ENCODE measurements around the gene PTPN7. TPM values are rescaled to one million over a fixed set of nuclear protein-coding genes. Genes with fewer than 3 reads are reported as not detected.
"Not testable (repeated sequence)": the region's sequence is repeated elsewhere in the genome, so short reads cannot be mapped to it uniquely, and the experiment has no call there.

PTPN7 gene
- total RNA-seq, 2 donors from 2014 or later, result 196 to 201 TPM

GRCh38 chr1:202149566-202149965 is 10.8 kb downstream of the PTPN7 start:
- no peaks in the 10 kb centered on the region for H3K27me3 Mint-ChIP-seq (ENCODE audit: low read depth)
- peaks cover 14 to 39% of the 10 kb centered on the region in 2 donors for H3K36me3 Mint-ChIP-seq (ENCODE audit: insufficient read depth in 2 of 2)
- ATAC-seq (replicated peaks in 1 of 2) (no peak), DNase-seq (no peak)
- peaks cover 32% of the 10 kb centered on the region for H3K4me1 Mint-ChIP-seq (ENCODE audit: low read depth)
- no peak overlapping the region for H3K27ac Mint-ChIP-seq
- no peaks in the 10 kb centered on the region for H3K9me3 Mint-ChIP-seq
- H3K4me3 Mint-ChIP-seq, result no peak overlapping the region

- ATAC-seq (replicated peaks in 1 of 2) (no peak), DNase-seq (no peak)
- peak overlapping the region; percentile 5 for H3K27ac Mint-ChIP-seq
- no peaks in the 10 kb centered on the region for H3K9me3 Mint-ChIP-seq
- H3K4me1 Mint-ChIP-seq (ENCODE audit: low read depth), result peaks cover 32% of the 10 kb centered on the region
- peaks cover 15 to 34% of the 10 kb centered on the region in 2 donors for H3K36me3 Mint-ChIP-seq (ENCODE audit: insufficient read depth in 2 of 2)
- H3K4me3 Mint-ChIP-seq, result no peak overlapping the region
- H3K27me3 Mint-ChIP-seq (ENCODE audit: low read depth), result no peaks in the 10 kb centered on the region
These were observed 12.0 kb downstream of the PTPN7 start for GRCh38 chr1:202148391-202148790.

- Mint-ChIP-seq H3K4me3 (no peak overlapping the region), H3K27ac (no peak overlapping the region), H3K36me3 (ENCODE audit: insufficient read depth in 2 of 2) (peaks cover 15 to 24% of the 10 kb centered on the region in 2 donors), H3K4me1 (ENCODE audit: low read depth) (peaks cover 44% of the 10 kb centered on the region), H3K27me3 (ENCODE audit: low read depth) (no peaks in the 10 kb centered on the region), H3K9me3 (no peaks in the 10 kb centered on the region)
- DNase-seq (no peak), ATAC-seq (replicated peaks in 1 of 2) (no peak)
These were observed 13.4 kb downstream of the PTPN7 start for GRCh38 chr1:202146993-202147392.

GRCh38 chr1:202146279-202146678 is 14.1 kb downstream of the PTPN7 start:
- Mint-ChIP-seq H3K36me3 (ENCODE audit: insufficient read depth in 2 of 2) (peaks cover 15 to 19% of the 10 kb centered on the region in 2 donors), H3K27me3 (ENCODE audit: low read depth) (no peaks in the 10 kb centered on the region), H3K9me3 (no peaks in the 10 kb centered on the region), H3K4me1 (ENCODE audit: low read depth) (peaks cover 47% of the 10 kb centered on the region), H3K4me3 (peak overlapping the region in 1 of 2 donors; percentile 47), H3K27ac (no peak overlapping the region)
- no peak for ATAC-seq (replicated peaks in 1 of 2)
- no peak for DNase-seq

- Mint-ChIP-seq H3K36me3 (ENCODE audit: insufficient read depth in 2 of 2) (peaks cover 10 to 14% of the 10 kb centered on the region in 2 donors), H3K4me3 (peak overlapping the region; percentile 82 to 84), H3K27ac (peak overlapping the region; percentile 57), H3K4me1 (ENCODE audit: low read depth) (peaks cover 47% of the 10 kb centered on the region)
- not testable (repeated sequence) for H3K9me3 Mint-ChIP-seq; DNase-seq; H3K27me3 Mint-ChIP-seq (ENCODE audit: low read depth)
- ATAC-seq (replicated peaks in 1 of 2), result peak in 1 of 2 donors; percentile 16
These were observed 14.7 kb downstream of the PTPN7 start for GRCh38 chr1:202145744-202146140.

GRCh38 chr1:202145068-202145743 is 15.2 kb downstream of the PTPN7 start:
- peak; percentile 69 to 72 for ATAC-seq (replicated peaks in 1 of 2)
- Mint-ChIP-seq H3K4me3 (peak overlapping the region; percentile 82 to 84), H3K36me3 (ENCODE audit: insufficient read depth in 2 of 2) (peaks cover 7 to 9% of the 10 kb centered on the region in 2 donors), H3K9me3 (no peaks in the 10 kb centered on the region), H3K4me1 (ENCODE audit: low read depth) (peaks cover 45% of the 10 kb centered on the region), H3K27ac (peak overlapping the region; percentile 57), H3K27me3 (ENCODE audit: low read depth) (no peaks in the 10 kb centered on the region)
- peak; percentile 70 to 73 for DNase-seq

GRCh38 chr1:202144402-202145067 is 15.9 kb downstream of the PTPN7 start, which contains the start of gene ARL8A:
Gene ARL8A, minus strand, starts transcription at chr1:202144737. Its CDS starts 165 bp downstream, at chr1:202144572.
- Mint-ChIP-seq H3K36me3 (ENCODE audit: insufficient read depth in 2 of 2) (peaks cover 5 to 7% of the 10 kb centered on the region in 2 donors), H3K9me3 (no peaks in the 10 kb centered on the region), H3K27me3 (ENCODE audit: low read depth) (no peaks in the 10 kb centered on the region), H3K27ac (peak within 1 kb of the TSS; percentile 91), H3K4me3 (peak within 1 kb of the TSS; percentile 85 to 99), H3K4me1 (ENCODE audit: low read depth) (peaks cover 45% of the 10 kb centered on the region)
- ATAC-seq (replicated peaks in 1 of 2) (peak; percentile 73), DNase-seq (peak; percentile 84)

- Mint-ChIP-seq H3K36me3 (ENCODE audit: insufficient read depth in 2 of 2) (peaks cover 2 to 6% of the 10 kb centered on the region in 2 donors), H3K4me3 (peak overlapping the region; percentile 85 to 99), H3K27ac (peak overlapping the region; percentile 91), H3K4me1 (ENCODE audit: low read depth) (peaks cover 45% of the 10 kb centered on the region), H3K27me3 (ENCODE audit: low read depth) (no peaks in the 10 kb centered on the region), H3K9me3 (no peaks in the 10 kb centered on the region)
- ATAC-seq (replicated peaks in 1 of 2) (peak; percentile 52 to 58), DNase-seq (peak; percentile 54 to 61)
These were observed 16.5 kb downstream of the PTPN7 start for GRCh38 chr1:202143768-202144401.

GRCh38 chr1:202143011-202143767 is 17.2 kb downstream of the PTPN7 start:
- DNase-seq (peak in 1 of 2 donors; percentile 20), ATAC-seq (replicated peaks in 1 of 2) (peak; percentile 4 to 6)
- Mint-ChIP-seq H3K27me3 (ENCODE audit: low read depth) (no peaks in the 10 kb centered on the region), H3K27ac (peak overlapping the region; percentile 91), H3K9me3 (no peaks in the 10 kb centered on the region), H3K4me3 (peak overlapping the region; percentile 85 to 99), H3K36me3 (ENCODE audit: insufficient read depth in 2 of 2) (peaks cover 0 to 6% of the 10 kb centered on the region in 2 donors), H3K4me1 (ENCODE audit: low read depth) (peaks cover 45% of the 10 kb centered on the region)

GRCh38 chr1:202141468-202141867 is 18.9 kb downstream of the PTPN7 start:
- not testable (repeated sequence) for ATAC-seq (replicated peaks in 1 of 2)

GRCh38 chr1:202140833-202141232 is 19.6 kb downstream of the PTPN7 start:
- Mint-ChIP-seq H3K36me3 (ENCODE audit: insufficient read depth in 2 of 2) (peaks cover 0 to 3% of the 10 kb centered on the region in 2 donors), H3K4me3 (no peak overlapping the region), H3K27me3 (ENCODE audit: low read depth) (no peaks in the 10 kb centered on the region), H3K9me3 (no peaks in the 10 kb centered on the region), H3K4me1 (ENCODE audit: low read depth) (peaks cover 39% of the 10 kb centered on the region), H3K27ac (no peak overlapping the region)
- DNase-seq, result no peak
- no peak for ATAC-seq (replicated peaks in 1 of 2)

More at GRCh38 chr1:202141468-202141867, 18.9 kb downstream of the PTPN7 start:
- H3K27ac Mint-ChIP-seq; DNase-seq; H3K27me3 Mint-ChIP-seq (ENCODE audit: low read depth); H3K36me3 Mint-ChIP-seq (ENCODE audit: insufficient read depth in 2 of 2); H3K9me3 Mint-ChIP-seq; H3K4me3 Mint-ChIP-seq: not testable (repeated sequence)
- peaks cover 39% of the 10 kb centered on the region for H3K4me1 Mint-ChIP-seq (ENCODE audit: low read depth)

- Mint-ChIP-seq H3K9me3 (no peaks in the 10 kb centered on the region), H3K4me1 (ENCODE audit: low read depth) (no peaks in the 10 kb centered on the region), H3K27me3 (ENCODE audit: low read depth) (no peaks in the 10 kb centered on the region), H3K27ac (no peak overlapping the region), H3K36me3 (ENCODE audit: insufficient read depth in 2 of 2) (peaks cover 0 to 2% of the 10 kb centered on the region in 2 donors), H3K4me3 (no peak overlapping the region)
- peak; percentile 74 to 80 for ATAC-seq (replicated peaks in 1 of 2)
- peak; percentile 41 to 49 for DNase-seq
These were observed 25.1 kb downstream of the PTPN7 start for GRCh38 chr1:202135221-202135721.

All from activated T-cell treated with anti-CD3 and anti-CD28 coated beads, Interleukin-2, amount 50 U/mL, for 72 hours (primary cell).